ENCODE data around the gene FXYD5. TPM values are rescaled to one million over a fixed set of nuclear protein-coding genes. Genes with fewer than 3 reads are reported as not detected.
A peak's percentile ranks its signal among the peaks of the same experiment; 100 is the strongest.

The FXYD5 gene
- total RNA-seq, 2 experiments from 2014 or later = 587 to 615 TPM

DNA sequence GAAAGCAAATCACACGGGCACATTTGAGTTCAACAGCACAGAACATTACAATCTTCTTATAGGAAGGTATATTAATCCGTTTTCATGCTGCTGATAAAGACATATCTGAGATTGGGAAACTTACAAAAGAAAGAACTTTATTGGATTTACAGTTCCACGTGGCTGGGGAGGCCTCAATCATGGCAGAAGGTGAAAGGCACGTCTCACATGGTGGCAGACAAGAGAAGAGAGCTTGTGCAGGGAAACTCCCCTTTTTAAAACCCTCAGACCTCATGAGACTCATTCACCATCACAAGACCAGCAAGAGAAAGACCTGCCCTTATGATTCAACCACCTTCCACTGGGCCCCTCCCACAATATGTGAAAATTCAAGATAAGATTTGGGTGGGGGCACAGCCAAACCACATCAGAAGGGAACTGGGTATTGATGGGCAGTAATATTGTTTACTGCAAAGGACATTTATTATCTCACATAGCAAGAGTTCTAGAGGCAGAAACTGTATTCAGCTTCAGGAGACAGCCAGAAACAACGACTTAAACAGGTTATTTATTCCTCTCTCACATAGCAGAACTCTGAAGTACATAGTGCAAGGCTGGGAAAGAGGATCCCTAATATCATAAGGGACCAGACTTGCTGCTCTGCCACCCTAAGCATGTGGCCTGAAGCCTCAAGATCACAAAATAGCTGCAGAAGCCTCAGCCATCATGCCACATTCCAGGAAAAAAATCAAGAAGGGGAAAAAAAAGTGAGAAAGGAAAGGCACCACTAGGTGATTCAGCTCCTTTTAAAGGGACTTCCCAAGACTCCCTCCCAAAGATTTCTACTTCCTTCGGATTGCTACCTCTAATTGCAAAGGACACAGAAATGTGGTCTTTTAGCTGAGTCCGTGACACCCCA lies 23.1 kb downstream of the FXYD5 start:
- no peaks in the 10 kb centered on the region for H3K27me3 ChIP-seq (ENCODE audit: control insufficient read depth in 1 of 2, insufficient read depth in 2 of 2, low read length in 2 of 2)
- TF ChIP-seq, protein P1, sequence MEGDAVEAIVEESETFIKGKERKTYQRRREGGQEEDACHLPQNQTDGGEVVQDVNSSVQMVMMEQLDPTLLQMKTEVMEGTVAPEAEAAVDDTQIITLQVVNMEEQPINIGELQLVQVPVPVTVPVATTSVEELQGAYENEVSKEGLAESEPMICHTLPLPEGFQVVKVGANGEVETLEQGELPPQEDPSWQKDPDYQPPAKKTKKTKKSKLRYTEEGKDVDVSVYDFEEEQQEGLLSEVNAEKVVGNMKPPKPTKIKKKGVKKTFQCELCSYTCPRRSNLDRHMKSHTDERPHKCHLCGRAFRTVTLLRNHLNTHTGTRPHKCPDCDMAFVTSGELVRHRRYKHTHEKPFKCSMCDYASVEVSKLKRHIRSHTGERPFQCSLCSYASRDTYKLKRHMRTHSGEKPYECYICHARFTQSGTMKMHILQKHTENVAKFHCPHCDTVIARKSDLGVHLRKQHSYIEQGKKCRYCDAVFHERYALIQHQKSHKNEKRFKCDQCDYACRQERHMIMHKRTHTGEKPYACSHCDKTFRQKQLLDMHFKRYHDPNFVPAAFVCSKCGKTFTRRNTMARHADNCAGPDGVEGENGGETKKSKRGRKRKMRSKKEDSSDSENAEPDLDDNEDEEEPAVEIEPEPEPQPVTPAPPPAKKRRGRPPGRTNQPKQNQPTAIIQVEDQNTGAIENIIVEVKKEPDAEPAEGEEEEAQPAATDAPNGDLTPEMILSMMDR (IDR thresholded peaks at IDR 0.05) = no peak
- H3K4me1 ChIP-seq (ENCODE audit: insufficient read depth, low read length) = peaks cover 42% of the 10 kb centered on the region
- Mint-ChIP-seq H3K4me3 (no peak overlapping the region), H3K27ac (peak overlapping the region; percentile 30), H3K36me3 (ENCODE audit: low read depth) (peaks cover 12% of the 10 kb centered on the region), H3K9me3 (no peaks in the 10 kb centered on the region), H3K27me3 (no peaks in the 10 kb centered on the region), H3K4me1 (ENCODE audit: low read depth) (peaks cover 60% of the 10 kb centered on the region)
- peak in 2 of 14 experiments; percentile 31 to 33 for DNase-seq
- H3K4me3 ChIP-seq (ENCODE audit: low read length) = no peak overlapping the region
- no peak for ATAC-seq (ENCODE audit: poor library complexity)
- ChIA-PET POLR2A (interaction anchor here (0.7 to 1.2 kb wide), 5 partner anchors 8 to 285 kb away, joined by 3 to 4 read pairs (median 3); no protein-coding TSS in a partner anchor), CTCF (no interaction called here)
- peaks cover 6% of the 10 kb centered on the region for H3K36me3 ChIP-seq (ENCODE audit: insufficient read depth, low read length)
- H3K27ac ChIP-seq (ENCODE audit: low read depth in 1 of 2, low read length in 2 of 2) = no peak overlapping the region
- intact Hi-C loops (cut with DNase I, micrococcal nuclease) = no loop called here
- H3K9me3 ChIP-seq (ENCODE audit: control insufficient read depth in 1 of 2, insufficient read depth in 1 of 2, low read length in 2 of 2) = no peaks in the 10 kb centered on the region

DNA sequence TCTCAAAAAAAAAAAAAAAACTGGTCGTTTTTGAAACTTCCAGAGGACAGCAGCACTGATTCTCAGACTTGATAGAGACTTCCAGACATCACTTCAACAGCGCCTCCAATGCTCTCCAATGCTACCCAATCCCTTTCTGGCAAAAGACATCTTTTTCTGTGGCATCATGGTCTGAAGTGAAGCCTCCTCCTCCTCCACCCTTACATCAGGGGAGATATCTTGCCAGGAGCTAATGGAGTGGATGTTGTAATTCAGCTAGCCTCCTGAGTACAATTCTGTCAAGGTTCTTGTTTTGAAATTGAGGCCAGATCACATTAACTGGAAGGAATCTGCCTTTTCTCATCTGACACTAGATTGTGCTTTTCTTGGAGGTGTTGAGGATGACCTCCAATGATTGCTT lies 24.2 kb downstream of the FXYD5 start:
- no peaks in the 10 kb centered on the region for H3K27me3 Mint-ChIP-seq

DNA sequence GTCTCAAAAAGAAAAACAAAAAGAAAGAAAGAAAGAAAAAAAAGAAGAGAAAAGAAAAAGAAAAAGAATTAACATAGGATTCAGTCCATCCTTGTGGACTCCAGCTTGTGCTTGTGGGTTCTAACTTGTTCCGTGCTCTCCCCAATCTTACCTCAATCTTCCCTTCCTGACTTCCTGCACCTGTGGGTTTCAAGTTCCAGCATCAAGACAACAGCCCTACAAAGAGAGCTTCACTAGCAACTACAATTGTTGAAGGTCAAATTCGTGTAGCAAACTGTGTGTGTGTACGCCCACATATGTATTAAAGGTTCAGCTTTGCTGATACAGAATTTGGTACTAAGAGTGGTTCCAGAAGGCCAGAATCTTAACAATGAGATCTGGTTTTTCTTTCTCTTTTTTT lies 25.3 kb downstream of the FXYD5 start:
- H3K9me3 Mint-ChIP-seq = no peaks in the 10 kb centered on the region
- ATAC-seq (ENCODE audit: poor library complexity) = peak; percentile 32
- H3K4me3 Mint-ChIP-seq = peak overlapping the region; percentile 5
- no peaks in the 10 kb centered on the region for H3K9me3 ChIP-seq (ENCODE audit: control insufficient read depth in 1 of 2, insufficient read depth in 1 of 2, low read length in 2 of 2)
- ChIA-PET CTCF (interaction anchor here (0.6 to 1.6 kb wide), 3 partner anchors 12 to 829 kb away, joined by 3 read pairs; no protein-coding TSS in a partner anchor), POLR2A (interaction anchor here (1.0 to 1.6 kb wide), 7 partner anchors 8 to 32 kb away, joined by 3 to 8 read pairs (median 4); partner anchors contain the start of gene FXYD5)
- peak in 1 of 14 experiments; percentile 33 for DNase-seq
- intact Hi-C loops (cut with DNase I, micrococcal nuclease) = no loop called here
- TF ChIP-seq, protein P1 (IDR thresholded peaks at IDR 0.05) = no peak
- H3K27ac ChIP-seq (ENCODE audit: low read depth in 1 of 2, low read length in 2 of 2) = no peak overlapping the region
- no peaks in the 10 kb centered on the region for H3K36me3 ChIP-seq (ENCODE audit: insufficient read depth, low read length)
- no peaks in the 10 kb centered on the region for H3K27me3 Mint-ChIP-seq
- no peak overlapping the region for H3K4me3 ChIP-seq (ENCODE audit: low read length)
- no peaks in the 10 kb centered on the region for H3K27me3 ChIP-seq (ENCODE audit: control insufficient read depth in 1 of 2, insufficient read depth in 2 of 2, low read length in 2 of 2)
- H3K27ac Mint-ChIP-seq = peak overlapping the region; percentile 2
- H3K4me1 ChIP-seq (ENCODE audit: insufficient read depth, low read length) = peaks cover 28% of the 10 kb centered on the region
- no peaks in the 10 kb centered on the region for H3K36me3 Mint-ChIP-seq (ENCODE audit: low read depth)
- peaks cover 55% of the 10 kb centered on the region for H3K4me1 Mint-ChIP-seq (ENCODE audit: low read depth)

More for the DNA sequence above, 24.2 kb downstream of the FXYD5 start:
- Histone ChIP-seq H3K4me3 (ENCODE audit: low read length) (no peak overlapping the region), H3K27me3 (ENCODE audit: control insufficient read depth in 1 of 2, insufficient read depth in 2 of 2, low read length in 2 of 2) (no peaks in the 10 kb centered on the region), H3K36me3 (ENCODE audit: insufficient read depth, low read length) (peaks cover under 1% of the 10 kb centered on the region), H3K27ac (ENCODE audit: low read depth in 1 of 2, low read length in 2 of 2) (no peak overlapping the region), H3K4me1 (ENCODE audit: insufficient read depth, low read length) (peaks cover 31% of the 10 kb centered on the region), H3K9me3 (ENCODE audit: control insufficient read depth in 1 of 2, insufficient read depth in 1 of 2, low read length in 2 of 2) (no peaks in the 10 kb centered on the region)
- Mint-ChIP-seq H3K4me3 (no peak overlapping the region), H3K27ac (peak overlapping the region; percentile 62), H3K9me3 (no peaks in the 10 kb centered on the region), H3K4me1 (ENCODE audit: low read depth) (peaks cover 57% of the 10 kb centered on the region), H3K36me3 (ENCODE audit: low read depth) (peaks cover 2% of the 10 kb centered on the region)
- TF ChIP-seq, protein P1 (IDR thresholded peaks at IDR 0.05) = no peak
- ChIA-PET CTCF (no interaction called here), POLR2A (interaction anchor here (0.7 to 1.6 kb wide), 4 partner anchors 12 to 90 kb away, joined by 3 read pairs; partner anchors contain the start of gene FXYD5)
- intact Hi-C loops (cut with DNase I, micrococcal nuclease) = no loop called here
- DNase-seq = no peak
- ATAC-seq (ENCODE audit: poor library complexity) = no peak

Data from CD4-positive, alpha-beta T cell (primary cell).